NCI-H748 treated with DMSO at 0.1 percent for 48 hours (cell line): Measurements from ENCODE around the gene ZFP1.

Experiments used
- DNase-seq: peaks from one replicate; lab custom pipeline; 2025; lab: John Stamatoyannopoulos, UW

ZFP1 gene

DNA sequence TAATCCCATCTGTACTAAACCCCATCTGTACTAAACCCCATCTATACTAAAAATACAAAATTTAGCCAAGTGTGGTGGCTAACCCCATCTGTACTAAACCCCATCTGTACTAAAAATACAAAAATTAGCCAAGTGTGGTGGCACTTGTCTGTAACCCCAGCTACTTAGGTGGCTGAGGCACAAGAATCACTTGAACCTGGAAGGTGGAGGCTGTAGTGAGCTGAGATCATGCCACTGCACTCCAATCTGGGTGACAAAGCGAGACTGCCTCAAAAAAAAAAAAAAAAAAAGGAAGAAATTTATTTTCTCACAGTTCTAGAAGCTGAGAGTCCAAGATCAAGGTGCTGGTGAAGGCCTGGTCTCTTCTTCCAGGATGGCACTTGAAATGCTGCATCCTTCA, 12.1 kb downstream of the ZFP1 start:
- no peak for DNase-seq

DNA sequence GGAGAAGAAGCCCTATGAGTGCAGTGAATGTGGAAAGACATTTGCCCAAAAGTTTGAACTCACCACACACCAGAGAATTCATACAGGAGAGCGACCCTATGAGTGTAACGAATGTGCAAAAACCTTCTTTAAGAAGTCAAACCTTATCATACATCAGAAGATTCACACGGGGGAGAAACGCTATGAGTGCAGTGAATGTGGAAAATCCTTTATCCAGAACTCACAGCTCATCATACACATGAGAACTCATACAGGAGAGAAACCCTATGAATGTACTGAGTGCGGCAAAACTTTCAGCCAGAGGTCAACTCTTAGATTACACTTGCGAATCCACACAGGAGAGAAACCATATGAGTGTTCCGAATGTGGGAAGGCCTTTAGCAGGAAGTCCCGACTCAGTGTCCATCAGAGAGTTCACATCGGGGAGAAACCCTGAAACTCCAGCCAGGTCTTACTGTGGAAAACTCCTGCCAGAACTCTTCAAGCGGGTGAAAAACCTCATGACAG, 21.6 kb downstream of the ZFP1 start:
- no peak for DNase-seq

DNA sequence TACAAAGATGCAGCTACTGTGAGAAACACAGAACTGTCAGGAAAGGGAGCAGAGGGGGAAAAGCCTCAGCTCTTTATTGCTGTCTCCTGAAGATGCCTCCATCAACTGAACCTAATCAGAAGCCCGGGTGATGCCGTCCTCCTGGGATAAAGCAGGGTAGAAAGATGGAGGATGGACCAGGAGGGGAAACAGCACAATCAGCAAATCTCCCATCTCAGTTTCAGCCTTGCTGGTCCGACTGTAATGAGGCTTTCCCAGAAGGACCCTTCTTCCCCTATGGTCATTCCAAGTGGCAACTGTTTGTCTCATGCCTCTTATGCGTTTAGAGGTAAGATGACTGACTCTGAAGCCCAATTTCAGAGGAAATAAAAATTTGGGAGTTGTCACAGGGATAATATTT, 24.3 kb downstream of the ZFP1 start:
- DNase-seq: no peak

DNA sequence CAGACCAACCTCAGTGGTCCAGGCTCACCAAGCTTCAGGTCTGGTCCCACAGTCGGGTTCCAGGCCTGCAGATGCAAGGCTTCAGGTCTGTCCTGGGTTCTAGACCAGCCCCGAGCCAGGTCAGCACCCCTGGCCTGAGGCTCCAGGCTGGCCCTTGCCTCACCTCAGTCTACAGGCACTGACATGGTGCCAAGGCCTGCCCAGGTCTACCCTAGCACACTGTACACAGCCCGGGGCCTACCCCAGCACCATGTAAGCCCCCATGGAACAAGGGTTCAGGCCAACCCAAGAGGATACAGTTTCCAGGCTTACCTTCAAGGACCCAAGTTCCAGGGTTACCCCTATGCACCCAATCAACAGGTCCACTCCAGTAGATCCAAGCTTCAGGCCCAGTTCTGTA, 26.8 kb downstream of the ZFP1 start:
- DNase-seq: no peak

DNA sequence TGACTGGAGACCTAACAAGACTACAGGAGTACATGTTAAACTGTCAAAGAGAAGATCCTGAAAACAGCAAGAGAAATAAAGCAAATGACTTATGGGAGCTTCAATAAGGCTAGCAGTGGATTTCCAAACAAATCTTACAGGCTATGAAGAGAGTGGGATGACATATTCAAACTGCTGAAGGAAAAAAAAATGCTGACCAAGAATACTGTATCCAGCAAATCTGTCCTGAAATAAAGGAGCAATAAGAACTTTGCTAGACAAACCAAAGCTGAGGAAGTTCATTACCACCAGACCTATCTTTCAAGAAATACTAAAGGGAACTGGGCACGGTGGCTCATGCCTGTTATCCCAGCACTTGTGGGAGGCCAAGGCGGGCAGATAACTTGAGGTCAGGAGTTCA, 28.6 kb downstream of the ZFP1 start:
- no peak for DNase-seq

DNA sequence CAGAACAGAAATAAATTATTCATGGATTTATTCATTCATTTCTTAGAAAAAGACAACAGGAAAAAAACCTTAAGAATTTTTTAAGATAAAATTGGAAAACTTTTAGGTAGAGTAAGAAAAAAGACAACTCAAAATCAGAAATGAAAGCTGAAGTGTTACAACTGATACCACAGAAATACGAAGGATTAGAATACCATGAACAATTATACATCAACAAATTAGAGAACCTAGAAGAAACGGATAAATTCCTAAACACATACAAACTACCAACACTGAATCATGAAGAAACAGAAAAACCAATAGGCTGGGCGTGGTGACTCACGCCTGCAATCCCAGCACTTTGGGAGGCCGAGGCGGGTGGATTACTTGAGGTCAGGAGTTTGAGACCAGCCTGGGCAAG, 30.9 kb downstream of the ZFP1 start:
- DNase-seq: no peak

DNA sequence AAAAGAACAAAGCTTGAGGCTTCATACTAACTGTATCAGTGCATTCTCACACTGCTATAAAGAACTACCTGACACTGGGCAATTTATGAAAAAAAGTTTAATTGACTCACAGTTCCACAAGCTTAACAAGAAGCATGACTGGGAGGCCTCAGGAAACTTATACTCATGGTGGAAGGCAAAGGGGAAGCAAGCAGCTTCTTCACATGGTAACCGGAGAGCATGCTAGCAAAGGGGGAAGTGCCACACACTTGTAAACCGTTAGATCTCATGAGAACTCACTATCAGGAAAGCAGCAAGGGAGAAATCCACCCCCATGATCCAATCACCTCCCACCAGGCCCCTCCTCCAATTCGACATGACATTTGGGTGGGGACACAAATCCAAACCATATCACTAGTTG, 33.3 kb downstream of the ZFP1 start:
- DNase-seq: no peak

DNA sequence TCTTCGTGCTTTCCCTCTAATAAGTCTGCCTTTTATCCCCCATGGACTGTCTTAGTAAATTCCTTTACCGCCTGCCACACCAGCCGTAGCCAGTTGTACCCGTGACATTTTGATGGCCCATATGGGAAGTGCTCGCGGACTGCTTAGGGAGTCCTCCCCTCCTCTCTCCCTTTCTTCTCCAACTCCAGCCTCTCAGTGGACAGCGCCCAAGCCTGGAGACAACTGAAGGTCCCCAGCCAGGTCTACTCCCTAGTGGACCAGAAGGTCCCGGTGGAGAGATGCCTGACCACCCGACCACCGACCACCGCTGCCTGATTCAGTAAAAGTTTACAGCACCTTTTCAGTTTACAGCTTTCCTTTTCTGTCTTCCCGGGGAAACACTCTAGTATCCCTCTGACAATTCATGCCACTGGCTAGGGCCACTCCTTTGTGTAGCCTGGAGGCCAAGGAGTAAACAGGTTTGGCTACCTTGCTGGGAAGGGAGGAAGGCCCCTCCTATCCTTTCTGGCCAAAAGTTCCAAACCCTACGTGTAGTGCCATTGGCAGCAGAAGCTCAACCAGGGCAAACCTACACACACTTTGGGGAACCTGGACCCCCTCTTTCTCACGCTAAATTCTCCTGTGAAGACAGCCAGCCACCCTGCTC, 40.6 kb downstream of the ZFP1 start:
- DNase-seq: no peak

DNA sequence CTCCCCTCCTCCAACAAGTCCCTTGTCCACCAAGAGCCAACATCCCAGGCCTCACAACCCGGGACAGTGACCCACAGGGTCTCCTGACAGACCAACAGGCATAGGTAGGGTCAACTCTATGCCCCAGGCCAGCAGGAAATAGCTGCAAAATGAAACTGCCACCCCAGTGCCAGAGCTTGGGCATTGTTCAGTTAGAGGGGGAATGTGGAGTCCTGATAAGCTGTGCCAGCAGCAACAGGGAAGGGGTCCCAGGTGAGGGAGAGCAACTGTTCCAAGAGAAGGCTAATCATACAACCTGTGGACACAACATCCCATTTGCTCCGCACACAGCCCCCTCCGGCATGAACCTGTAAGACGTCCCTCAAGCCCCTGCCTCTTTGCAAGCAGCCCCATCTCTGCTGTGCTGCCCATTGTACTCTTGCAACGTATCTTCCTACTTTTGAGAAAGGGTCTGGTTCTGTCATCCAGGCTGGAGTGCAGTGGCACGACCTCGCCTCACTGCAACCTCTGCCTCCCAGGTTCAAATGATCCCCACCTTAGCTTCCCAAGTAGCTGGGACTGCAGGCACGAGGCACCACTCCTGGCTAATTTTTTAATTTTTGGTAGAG, 41.4 kb downstream of the ZFP1 start:
- DNase-seq: no peak

DNA sequence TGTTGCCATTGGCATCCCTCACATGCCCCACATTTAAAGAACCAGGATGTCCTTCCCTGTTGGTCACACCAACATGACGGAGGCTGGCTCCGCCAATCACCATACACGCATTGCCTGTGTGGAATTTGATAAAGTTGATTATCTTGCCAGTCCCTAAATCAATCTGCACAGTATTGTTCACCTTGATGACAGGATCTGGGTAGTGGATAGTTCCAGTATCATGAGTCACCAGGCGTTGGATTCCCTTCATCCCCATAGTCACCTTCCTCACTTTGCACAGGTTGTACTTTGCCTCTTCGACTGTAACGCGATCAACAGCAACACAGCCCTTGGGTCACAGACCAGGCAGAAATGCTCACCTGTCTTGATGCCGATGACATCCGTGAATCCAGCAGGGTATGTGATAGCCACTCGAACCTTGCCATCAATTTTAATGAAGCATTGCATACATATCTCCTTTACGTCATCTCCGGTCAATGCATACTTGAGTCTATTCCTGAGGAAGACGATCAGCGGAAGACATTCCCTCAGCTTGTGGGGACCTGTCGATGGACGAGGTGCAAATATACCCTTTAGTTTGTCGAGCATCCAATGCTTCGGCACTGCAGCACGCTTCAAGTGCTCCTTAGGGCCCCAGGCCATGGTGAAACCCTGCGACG, 44.4 kb downstream of the ZFP1 start:
- no peak for DNase-seq

DNA sequence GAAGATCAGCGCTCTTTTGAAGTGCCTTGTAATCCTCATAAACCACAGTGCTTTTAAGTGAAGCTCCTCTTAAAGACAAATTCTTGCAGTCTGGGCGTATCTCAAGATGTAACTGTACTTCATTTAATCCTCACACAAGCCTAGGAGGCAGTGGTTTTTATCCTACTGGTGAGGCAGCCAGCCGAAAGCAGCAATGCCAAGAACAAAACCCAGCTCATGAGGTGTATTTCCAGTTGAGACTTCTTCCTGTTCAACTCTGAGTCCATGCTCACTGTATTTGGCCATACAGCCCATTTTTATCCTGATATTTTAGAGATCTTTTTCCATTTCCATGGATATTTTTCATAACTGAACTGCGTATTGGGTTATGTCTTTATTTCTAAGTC, 44.9 kb downstream of the ZFP1 start:
- DNase-seq: no peak

DNA sequence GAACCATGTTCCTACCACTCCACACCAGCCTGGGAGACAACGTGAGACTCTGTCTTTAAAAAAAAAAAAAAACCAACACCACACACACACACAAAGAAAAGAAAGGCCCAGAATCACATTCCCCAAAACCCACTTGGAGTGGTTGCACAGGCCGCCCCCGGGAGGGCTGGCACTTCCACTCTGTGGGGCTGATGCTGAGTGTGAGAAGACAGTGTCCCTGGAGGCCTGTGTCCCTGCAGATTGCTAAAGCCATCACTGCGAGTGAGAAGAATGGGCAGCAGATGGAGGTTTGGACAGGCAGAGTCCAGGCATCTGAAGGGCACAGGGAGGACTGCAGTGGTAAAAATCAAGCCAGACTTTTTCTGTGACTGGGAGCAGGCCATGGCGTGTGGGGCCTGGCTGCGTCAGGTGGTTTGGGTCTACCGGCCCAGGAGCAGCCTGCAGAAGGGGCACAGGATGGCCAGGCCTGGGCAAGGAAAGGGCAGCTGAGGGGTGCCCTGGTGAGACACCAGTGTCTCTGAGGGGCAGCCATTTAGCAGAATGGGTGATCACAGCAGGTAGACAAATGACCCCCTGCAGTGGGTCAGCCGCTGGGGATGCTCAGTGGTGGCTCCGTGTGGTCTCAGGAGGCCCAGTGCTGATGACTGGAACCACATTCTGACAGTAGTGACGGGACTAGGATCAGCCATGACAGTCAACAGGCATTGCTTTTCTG, 45.6 kb downstream of the ZFP1 start:
- no peak for DNase-seq

DNA sequence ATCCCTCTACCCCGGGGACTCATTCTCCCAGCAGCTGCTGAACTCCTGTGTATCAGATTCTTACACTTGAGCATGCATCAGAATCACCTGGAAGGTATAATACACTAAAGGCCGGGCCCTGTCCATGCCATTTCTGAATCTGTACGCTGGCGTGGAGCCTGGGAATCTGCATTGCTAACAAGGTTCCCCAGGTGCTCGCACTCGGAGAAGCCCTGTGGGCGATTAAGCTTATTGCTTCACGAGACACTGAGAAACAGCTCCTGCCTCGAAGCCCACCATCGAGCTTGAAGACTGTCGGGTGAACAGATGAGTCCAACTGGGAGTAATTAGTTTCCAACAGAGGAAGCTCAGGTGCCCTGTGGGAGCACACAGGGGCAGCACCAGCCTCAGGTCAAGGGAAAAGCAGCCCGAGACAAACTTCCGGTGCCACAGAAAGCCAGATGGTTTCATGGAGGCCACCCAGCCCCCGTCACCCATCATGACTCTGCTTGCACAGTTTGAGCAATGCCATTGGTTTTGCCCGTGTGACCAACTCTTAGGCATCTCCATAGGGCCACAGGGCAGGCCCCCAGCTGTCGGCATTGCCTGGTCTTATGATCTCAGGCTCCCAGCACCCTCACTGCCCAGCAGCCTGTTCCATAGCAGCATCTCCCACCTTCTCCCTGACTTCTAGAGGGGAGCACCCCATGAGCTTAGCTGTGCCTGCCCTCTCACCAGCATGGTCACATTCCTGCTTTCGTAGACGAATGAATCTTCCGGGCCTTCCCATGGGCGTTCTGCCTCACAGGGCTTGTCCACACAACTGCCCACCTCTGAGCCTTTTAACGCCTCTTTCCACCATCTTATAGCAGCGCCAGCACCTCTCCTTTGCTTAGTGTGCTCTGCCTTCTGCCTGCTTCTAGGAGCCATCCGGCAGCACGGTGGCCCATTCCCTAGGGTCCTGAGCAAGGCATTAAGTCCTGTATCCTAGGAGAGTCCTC, 47.8 kb downstream of the ZFP1 start:
- no peak for DNase-seq

DNA sequence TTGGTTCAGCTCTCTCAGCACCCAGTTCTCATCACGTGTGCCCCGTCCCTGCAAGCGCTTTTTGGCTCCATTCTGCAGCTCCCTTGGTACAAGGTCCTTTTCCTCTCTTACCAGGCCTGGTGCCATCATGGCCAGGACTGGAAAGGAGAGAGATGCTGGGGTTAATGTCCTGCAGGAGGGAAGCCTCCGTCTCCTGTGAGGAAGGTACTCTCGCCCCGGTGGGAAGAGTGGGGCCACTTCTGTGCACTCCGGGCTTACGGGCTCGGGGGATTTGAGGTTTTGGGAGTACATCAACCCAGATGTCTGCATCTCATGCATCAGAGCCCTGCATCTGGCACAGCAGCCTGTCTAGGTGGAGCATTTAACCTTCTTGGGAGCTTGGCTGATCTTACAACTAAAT, 48.5 kb downstream of the ZFP1 start:
- DNase-seq: no peak

DNA sequence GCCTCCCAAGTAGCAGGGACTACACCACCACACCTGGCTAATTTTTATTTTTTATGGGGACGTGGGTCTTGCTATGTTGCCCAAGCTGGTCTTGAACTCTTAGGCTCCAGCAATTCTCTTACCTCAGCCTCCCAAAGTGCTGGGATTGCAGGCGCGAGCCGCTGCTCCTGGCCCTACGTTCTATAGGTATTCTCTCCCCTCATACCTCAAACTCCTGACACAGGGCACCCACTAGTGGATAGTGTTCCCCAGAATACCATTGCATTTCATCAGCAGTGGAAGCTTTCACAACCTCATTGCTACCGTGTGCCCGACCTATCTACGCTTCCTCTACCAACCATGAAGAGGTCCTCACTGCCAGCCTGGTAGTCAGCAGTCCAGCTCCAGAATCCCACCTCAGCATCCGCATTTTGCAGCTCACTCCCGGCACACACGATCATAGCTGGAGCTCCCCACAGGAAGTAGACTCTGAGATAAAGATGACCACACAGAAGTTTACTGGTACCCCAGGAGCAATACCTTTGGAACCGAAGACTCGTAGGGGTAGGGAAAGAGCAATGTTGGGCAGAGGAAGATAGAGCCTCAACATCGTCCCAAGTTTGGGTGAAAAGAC, 49.3 kb downstream of the ZFP1 start:
- no peak for DNase-seq

DNA sequence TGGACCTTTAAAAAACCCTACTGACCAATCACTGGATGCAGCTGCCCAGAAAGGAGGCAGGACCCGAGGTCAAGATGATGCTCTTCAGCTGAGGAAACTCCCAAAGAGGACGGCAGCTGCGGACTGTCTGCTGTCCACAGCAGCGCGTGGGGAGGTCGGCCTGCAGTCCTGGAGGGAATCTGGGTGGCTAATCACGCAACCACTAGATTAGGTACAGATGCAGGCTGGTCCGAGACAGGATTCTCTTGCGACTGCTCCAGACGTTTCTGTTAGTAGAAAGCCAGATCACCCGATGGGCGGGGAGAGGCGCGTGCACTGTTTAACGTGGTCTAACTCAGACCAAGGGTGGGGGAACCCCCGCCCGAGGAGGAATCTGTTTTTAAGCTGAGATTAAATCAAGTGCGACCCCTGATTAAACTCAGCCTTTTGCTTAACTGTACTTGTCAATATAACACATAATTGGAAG, 49.8 kb downstream of the ZFP1 start:
- no peak for DNase-seq

DNA sequence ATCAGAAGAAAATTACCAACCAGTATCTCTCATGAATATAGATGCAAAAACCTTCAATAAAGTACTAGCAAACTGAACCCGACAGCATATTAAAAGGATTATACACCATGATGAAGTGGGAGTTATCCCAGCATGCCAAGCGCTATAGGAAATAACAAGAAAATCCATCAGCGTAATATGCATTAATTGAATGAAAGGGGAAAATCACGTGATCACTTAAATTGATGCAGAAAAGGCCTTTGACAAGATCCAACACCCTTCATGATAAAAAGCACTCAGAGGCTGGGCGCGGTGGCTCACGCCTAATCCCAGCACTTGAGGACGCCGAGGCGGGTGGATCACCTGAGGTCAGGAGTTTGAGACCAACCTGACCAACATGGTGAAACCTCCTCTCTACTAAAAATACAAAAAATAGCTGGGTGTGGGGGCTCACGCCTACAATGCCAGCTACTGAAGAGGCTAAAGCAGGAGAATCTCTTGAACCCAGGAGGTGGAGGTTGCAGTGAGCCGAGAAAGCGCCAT, 53.8 kb downstream of the ZFP1 start:
- no peak for DNase-seq

DNA sequence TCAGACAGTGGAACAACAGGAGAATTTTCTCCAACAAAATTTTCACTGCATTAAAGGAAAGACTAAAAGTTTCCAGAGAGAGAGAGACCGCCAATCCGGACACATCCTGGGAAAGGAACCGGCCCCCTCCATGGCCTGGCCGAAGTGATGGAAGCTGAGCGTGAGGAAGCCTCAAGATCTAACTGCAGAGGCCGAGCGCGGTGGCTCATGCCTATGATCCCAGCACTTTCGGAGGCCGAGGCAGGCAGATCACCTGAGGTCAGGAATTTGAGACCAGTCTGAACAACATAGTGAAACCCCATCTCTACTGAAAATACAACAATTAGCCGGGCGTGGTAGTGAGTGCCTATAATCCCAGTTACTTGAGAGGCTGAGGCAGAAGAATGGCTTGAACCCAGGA, 54.8 kb downstream of the ZFP1 start:
- DNase-seq: no peak

DNA sequence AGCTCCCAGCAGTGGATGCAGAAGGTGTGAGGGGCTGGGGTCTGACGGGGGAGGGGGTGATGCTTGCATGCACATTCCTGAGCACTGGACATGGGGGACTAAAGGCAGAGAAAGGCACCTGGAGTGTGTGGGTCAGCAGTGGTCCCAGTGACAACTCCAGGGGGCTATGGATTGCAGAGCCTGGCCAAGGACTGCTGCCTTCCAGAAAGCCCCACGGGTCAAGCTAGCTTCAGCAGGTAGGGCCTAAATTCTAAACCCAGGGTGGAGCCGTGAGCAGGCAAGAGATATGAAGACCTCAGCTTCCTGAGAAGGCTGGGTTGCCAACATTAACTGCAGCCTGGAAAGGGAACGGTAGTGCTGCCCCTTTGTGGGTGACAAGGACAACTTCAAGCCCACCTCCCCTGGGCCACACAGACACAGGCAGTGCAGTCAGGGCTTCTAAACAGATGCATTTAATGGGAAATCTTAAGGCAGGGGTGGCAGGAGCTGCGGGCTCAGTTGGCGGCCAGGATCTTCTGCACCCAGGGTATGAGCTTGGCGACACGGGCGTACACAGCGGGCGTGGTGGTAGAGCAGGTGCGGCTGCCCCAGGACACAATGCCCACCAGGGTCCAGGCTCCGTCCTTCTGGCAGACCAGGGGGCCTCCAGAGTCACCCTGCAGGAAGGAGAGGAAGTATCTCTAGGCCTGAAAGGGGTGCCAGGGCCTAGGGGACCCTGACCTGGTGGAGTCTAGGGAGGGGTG, 55.5 kb downstream of the ZFP1 start:
- DNase-seq: no peak

DNA sequence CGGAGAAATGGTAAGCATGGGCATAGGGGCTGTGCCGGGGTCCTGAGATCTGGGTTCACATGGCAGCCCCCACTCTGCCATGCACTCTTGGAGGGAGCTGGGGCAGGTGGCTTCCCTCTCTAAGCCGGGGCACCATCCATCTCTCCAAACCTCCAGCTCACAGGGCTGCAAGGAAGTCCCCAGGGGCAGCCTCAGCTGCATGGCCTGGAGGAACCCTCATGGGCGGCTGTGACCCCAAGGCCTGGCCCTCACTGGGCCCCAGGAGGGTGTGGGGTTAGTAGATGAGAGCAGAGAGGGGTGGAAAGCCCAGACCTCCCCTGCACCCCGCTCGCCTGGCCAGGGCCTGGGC, 56.1 kb downstream of the ZFP1 start:
- DNase-seq: no peak
